AG09319 (cell line): Measurements from ENCODE around the gene NAB1.

Experiments
- DNase-seq: peaks from one replicate; pipeline ENCODE4 v3.0.0-alpha.2; 2010; ENCODE audit warnings: low read depth; ENCODE audit errors: extremely low read depth
- TF ChIP-seq, protein P1 (sequence below): IDR thresholded peaks from 2 replicates; pipeline ENCODE4 v1.5.1; 2011; ENCODE audit warnings: low read depth, mild to moderate bottlenecking, inconsistent platforms, low read length, moderate library complexity

The NAB1 gene

DNA sequence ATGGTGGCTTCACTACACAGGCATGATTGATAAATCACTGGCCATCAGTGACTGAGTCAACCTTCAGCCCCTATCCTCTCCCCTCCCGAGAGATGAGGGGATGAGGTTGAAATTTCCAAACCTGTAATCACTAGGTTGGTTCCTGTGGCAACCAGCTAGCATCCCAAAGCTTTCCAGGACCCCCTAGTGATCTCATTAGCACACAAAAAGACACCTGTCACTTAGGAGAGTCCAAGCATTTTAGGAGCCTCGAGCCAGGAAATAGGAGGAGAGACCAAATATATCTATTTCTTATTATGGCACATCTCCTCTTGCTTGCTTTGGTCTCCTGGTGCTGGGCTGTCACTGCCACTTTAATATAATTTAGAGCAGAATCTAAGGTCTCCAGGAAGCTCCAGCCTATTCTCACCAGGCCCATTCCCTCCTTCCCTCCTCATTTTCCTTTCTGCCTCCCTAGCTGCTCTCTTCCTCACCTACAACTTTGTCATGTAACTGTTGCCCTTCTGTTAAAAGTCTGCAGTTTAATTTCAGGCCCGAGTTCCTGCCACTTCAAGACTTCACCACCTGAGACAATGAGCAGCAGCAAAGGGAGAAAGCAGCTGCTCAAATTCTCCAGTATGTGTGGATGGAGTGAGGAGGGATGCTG lies 33.2 kb upstream of the NAB1 start:
- TF ChIP-seq, protein P1, sequence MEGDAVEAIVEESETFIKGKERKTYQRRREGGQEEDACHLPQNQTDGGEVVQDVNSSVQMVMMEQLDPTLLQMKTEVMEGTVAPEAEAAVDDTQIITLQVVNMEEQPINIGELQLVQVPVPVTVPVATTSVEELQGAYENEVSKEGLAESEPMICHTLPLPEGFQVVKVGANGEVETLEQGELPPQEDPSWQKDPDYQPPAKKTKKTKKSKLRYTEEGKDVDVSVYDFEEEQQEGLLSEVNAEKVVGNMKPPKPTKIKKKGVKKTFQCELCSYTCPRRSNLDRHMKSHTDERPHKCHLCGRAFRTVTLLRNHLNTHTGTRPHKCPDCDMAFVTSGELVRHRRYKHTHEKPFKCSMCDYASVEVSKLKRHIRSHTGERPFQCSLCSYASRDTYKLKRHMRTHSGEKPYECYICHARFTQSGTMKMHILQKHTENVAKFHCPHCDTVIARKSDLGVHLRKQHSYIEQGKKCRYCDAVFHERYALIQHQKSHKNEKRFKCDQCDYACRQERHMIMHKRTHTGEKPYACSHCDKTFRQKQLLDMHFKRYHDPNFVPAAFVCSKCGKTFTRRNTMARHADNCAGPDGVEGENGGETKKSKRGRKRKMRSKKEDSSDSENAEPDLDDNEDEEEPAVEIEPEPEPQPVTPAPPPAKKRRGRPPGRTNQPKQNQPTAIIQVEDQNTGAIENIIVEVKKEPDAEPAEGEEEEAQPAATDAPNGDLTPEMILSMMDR, result no peak
- DNase-seq, result no peak

DNA sequence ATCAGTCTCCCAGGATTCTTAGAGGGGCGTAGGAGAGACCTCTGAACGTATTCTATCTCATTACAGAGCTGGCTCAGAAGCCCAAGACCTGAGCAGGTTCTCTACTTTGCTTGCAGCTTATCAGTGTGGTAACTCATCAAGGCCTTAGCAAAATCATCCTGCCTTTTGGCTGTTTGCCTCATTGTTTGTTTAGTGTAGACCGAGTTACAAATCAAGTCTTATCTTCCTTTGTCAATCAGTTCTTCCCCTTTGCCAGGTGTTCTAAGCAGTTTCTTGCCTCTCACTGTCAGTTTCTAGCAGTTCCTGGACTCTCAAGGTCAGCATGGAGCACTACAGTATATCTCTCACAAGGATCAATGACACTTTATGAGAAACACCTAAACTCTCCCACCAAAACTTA lies 30.9 kb upstream of the NAB1 start:
- DNase-seq, result no peak

DNA sequence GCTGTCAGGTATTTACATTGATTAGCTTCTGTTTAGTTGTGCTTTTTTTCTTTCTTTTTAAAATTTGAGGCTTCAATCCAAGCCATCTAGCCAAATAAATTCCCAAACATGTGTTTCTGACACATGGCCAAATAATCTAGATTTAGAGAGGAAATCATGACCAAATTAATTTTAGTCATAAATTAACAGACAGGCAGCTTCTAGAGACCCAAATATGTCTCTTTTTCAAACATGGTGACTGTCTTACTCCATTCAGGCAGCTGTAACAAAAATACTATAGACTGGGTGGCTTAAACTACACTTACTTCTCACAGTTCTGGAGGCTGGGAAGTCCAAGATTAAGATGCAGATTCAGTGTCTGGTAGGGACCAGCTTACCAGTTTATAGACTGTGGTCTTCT lies 23.2 kb upstream of the NAB1 start:
- DNase-seq, result no peak
- TF ChIP-seq, protein P1, result no peak

More for the DNA sequence above, 30.9 kb upstream of the NAB1 start:
- TF ChIP-seq, protein P1, result no peak

DNA sequence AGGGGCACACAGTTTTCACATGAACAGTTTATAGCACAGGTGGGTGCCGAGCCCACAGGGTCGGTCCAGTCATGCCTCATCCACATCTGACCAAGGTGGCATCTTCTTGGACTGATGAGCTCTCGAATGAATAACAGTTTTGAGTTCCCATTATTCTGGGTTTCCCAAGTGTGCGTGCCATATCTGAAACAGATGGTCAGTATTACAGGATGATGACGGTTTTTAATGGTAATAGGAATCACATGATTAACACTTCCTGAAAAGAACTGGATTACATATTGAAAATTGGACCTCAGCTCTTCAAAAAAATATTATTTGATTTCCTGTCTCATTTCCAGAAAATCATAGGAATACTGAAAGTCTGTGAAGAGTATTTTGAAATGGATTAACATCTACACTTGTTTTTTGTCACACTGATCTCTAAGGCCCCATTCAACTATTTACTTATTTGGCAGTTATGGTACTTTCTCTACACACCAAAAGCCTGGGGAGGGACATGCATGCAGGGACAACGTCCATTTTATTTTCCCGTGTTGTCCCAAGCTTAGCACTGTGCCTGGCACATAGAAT lies 22.2 kb upstream of the NAB1 start:
- no peak for DNase-seq
- TF ChIP-seq, protein P1, result no peak

DNA sequence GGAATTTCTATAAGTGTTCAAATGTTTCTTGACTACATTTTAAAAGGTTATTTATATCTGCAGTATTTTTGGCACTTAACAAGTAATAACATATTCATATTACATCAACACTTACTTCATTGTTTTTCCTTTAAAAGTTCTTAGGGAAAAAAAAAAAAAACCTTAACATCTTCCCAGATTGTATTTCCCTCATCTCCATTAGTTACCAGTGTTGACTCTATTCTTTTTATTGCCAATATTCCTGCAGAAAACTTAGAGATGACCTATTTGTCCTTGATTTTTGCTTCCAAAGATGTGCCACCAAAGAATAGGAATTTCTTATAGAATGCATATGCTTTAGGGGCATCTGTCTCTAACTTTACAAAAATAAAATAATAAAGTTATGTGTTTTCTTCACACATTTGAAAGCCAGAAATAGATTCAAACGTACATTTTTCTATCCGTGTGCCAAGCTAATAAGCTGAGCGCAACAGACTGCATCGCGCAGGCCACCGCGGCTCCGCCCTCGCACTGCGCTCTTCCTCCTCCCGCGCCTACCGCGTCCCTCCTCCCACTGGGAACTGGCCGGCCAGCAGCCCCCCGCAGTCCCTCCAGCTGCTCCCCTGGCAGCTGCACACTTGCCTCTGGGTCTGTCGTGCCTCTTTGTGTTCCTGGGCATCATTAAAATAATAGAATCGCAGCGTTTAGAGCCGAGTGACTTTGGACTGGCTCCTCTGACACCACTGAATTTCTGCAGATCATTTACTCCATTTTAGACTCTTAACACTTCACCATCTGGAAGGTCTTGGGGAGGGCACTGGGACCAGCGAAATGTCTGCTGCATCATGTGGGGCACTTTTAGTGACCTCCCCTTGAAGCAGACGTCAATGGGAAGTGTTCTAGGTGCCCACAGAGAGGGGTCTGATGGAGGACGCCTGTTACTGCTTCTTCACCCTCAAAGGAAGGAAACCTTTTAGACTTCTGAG lies 21.2 kb upstream of the NAB1 start:
- DNase-seq, result no peak

DNA sequence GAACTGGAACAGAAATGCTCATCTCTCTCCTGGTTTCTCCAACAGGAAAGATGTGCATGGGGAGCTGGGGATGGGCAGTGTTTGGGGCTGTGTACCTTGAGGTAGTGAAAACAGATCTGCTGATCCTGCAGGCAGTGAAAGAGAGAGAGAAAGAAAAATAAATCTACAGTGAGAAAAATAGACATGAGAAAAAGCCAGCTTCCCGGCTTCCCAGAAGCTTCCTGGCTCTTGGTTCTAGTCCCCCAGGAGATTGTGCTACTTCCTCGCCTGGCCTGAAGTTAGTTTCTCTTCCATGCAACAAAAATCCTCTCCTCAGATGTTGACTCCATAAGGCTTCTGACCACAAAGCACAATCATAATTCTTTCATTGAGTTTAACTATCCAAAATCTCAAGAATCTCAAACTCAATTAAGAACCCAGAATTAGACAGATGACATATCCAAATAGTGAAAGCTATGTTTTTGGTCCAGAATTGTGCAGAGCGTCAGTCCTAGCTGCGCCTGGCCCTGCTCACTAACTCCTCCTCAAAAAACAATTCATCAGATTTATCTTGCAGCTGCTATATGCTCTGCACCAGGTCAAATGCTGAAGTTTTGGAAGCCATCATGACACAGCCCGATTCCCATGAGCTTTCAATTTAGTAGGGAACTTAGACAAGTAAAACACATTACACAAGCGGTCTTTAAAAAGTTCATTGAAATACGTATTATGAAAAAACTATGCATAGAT lies 20.1 kb upstream of the NAB1 start:
- TF ChIP-seq, protein P1, result no peak
- no peak for DNase-seq

More for the DNA sequence above, 21.2 kb upstream of the NAB1 start:
- TF ChIP-seq, protein P1, result no peak
